ENCODE results near the gene DHCR7. TPM values are rescaled to one million over a fixed set of nuclear protein-coding genes. Genes with fewer than 3 reads are reported as not detected.
A peak's percentile ranks its signal among the peaks of the same experiment; 100 is the strongest.

Gene DHCR7, protein sequence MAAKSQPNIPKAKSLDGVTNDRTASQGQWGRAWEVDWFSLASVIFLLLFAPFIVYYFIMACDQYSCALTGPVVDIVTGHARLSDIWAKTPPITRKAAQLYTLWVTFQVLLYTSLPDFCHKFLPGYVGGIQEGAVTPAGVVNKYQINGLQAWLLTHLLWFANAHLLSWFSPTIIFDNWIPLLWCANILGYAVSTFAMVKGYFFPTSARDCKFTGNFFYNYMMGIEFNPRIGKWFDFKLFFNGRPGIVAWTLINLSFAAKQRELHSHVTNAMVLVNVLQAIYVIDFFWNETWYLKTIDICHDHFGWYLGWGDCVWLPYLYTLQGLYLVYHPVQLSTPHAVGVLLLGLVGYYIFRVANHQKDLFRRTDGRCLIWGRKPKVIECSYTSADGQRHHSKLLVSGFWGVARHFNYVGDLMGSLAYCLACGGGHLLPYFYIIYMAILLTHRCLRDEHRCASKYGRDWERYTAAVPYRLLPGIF
- total RNA-seq = 9.9 TPM

DNA sequence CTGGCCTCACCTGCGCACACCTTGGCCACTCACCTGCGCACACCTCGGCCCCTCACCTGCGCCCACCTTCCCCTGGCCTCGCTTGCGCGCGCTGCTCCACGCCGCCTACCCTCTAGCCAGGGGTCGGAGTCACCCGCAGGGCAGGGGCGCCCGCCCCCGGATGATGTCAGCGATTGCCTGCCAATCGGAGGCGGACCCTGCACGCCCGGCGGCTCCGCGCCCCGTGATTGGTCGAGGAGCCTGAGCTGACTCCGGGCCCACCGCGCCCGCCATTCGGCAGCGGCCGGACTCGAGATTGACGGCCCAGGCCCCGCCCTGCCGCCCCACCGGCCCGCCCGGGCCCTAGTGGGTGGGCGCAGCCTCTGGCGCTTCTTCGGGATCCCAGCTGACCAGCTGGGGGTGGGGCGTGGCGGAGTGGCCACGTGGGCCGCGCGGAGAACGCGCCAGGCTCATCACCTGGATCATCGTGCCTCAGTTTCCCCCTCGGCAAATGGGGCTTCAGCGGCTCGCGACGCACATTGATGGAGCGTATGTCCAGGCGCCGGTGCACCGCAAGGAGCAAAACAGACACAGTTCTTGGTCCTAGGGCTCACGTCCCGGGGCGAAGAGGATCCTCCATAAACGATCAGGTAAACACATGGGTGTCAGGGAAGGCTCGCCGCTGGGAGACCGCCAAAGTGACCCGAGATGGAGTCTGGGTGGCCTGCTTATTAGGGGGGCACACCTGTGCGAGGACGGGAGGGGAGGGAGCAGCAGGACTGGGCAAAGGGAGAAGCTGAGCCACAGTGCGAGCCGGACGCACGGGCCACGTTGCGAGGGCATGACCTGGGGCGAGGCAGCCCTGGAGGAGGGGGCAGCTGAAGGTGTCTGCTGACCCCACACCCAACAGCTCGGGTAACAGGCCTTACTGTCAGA lies at the start of gene DHCR7:
Gene DHCR7 (minus strand): TSS at position 137 of the 915 bp plus-strand sequence. CDS start 3,441 bp downstream, outside the sequence.
- peak; percentile 98 for DNase-seq

DNA sequence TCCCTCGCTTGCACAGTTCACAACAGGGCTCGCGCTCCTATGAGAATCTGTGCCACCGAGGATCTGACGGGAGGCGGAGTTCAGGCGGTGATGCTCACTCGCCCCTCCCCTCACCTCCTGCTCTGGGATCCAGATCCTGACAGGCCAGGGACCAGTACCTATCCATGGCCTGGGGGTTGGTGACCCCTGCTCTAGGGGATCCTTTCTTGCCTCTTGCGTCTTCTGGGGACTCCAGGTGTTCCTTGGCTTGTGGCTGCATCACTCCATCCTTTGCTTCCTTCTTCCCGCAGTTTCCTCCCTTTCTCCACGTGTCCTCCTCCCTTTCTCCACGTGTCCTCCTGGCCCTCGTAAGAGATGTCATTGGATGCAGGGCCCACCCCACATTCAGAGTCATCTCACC lies 48.2 kb upstream of the DHCR7 start:
- no peak for DNase-seq

DNA sequence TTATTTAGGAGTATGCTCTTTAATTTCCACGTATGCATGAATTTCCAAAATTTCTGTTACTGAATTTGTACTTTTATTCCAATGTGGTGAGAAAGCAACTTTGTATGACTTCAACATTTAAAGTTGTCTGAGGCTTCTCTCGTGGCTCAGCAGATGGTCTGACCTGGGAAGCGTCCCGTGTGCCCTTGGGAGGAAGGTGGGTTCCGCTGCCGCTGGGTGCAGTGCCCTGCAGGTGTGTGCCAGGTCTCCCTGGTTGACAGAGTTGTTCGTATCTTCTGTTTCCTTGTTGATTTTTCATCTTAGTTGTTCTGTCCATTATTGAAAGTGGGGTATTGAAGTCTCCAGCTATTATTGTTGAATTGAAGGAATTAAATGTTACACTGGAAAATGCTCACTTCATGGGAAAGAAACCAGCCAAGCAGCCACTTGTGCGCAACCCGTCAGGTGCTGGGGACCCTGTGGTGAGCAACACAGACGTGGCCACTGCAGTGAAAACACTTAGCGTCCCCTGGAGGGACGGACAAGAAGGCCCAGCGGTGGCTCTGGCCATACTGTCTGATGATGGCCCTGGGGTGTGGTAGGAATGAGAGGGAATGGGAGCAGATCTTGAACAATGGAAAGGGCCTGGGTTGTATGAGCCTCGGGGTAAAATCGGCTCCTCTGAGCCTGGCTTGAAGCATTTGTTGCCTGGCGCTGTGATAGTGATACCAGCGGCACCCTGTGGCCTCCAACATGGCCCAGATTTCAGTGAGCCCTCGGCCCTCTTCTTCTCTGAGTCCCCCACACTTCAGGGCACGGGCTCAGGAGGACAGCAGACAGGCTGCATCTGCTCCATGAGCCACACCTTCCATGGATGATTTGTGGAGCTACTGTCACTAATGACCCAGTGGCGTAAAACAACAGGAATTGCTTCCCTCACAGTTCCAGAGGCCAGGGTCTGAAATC lies 47.4 kb upstream of the DHCR7 start:
- DNase-seq = no peak

DNA sequence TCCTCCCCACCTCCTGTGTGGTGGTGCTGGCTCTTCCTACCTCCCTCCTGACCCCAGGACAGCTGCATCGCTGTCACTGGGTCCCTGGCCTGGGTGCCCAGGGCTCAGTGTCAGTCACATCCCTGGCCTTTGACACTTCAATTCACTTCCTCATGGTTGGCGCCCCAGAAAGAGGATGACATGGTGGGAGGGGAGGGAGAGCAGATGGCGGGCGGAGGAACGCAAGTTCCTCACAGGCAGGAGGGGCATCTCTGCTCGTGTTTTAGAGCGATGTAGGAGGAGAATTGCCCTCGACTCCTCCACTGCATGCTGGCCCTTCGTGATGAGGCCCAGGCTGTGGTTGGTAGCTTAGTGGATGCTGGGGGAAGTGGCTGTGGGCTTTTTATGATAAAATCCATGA lies 43.7 kb upstream of the DHCR7 start:
- no peak for DNase-seq

DNA sequence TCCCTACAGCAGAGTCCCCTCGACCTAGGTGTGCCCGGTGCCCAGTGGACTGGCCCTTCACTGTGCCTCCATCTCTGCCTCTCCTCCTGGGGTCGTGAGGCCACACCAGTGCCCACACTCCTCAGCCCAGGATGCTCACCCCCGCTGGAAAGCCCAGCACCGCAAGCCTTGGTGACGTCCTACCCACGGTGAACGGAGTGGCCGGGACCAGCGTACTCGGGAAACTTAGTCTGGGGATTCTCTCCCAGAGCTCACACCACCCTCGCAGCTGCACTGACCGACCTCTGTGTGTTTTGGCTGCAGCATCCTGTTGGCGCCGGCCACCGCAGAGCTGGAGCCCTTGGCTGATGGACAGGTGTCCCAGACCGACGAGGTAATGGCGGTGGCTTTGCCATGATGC lies 43.3 kb upstream of the DHCR7 start:
- DNase-seq = no peak

DNA sequence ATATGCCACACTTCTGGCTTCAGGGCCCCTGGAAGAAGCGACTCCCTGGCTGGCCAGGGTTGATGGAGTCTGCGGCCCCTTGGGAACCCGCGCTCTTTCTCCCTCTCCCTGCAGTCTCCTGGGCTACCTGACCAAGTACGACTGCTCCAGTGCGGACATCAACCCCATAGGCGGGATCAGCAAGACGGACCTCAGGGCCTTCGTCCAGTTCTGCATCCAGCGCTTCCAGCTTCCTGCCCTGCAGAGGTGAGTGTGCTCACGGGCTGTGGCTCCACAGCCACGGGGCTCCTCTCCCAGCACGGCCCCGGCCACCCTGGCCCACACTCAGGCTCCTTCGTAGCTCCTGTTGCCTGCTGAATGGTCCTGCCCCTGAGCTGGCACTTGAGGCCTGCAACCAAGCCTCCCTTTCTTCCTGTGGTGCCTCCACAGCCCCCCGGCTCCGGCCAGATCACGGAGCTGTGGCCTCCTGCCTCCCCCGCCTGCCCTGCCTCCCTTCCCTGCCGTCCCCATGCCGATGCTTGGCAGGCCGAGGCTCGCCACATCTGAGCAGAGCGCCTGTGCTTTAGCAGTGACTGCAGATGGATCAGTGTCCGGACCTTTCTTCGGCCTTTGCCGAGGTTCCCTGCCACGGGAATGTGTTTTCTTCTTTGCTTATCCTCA lies 42.7 kb upstream of the DHCR7 start:
- no peak for DNase-seq

DNA sequence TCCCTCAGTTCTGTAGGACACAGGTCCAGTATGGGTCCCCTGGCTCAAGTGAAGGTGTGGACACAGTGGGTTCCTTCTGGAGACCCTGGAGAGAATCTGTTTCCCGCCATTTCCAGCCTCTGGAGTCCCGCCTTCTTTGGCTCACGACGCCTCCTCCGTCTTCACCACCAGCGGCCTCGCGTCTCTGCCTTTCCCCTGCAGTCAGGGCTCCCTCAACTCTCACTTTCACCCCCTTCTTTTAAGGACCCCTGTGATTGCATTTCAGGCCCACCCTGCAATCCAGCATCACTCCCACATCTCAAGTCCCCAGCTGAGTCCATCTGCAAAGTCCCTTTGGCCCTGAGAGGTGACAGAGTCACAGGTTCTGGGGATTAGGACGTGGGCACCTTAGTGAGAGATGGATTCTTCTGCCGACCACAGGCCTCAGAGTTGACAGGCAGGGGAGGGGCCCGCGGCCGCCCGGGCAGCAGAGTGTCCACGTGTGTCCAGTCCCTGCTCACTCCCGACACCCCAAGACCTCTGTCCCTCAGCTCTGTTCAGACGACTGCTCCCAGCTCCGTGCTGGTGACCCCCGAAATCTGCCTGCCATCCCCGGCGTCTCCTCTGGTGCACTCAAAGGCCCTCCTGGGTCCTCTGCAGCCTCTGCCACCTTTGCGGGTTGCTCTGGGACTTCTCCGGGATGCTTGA lies 42.0 kb upstream of the DHCR7 start:
- DNase-seq = no peak

DNA sequence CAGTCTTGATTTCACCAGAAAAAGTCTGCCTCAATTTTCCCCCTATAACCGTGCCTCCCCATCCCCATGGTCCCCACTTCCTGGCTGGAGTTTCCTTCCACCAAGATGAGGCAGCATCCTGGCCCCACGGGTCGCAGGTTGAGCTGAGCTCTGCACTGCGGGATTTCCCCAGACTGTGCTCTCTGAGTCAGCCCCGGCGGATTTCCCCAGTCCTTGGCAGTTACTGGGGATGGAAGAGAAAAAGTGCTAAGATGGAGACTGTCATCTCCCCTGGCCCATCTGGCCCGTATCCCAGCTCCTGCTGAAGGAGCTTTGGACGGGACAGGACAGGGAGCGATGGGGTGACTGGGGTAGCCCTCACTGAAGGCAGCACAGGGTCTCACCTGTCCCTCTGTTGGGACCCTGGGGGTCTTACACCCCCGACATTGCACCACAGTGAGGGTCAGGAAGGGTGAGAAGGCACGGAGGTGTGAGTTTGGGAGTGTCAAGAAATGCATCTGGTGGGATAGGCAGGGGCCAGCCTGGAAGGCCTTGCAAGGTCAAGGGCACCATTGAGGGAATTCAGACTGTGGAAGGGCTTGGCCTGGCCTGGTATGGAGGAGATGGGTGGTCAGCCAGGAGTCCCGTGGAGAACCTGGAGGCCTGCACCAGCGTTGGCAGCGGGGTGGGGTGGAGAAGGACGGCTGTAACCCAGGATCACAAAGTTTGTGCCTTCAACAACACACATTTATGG lies 41.3 kb upstream of the DHCR7 start:
- no peak for DNase-seq

DNA sequence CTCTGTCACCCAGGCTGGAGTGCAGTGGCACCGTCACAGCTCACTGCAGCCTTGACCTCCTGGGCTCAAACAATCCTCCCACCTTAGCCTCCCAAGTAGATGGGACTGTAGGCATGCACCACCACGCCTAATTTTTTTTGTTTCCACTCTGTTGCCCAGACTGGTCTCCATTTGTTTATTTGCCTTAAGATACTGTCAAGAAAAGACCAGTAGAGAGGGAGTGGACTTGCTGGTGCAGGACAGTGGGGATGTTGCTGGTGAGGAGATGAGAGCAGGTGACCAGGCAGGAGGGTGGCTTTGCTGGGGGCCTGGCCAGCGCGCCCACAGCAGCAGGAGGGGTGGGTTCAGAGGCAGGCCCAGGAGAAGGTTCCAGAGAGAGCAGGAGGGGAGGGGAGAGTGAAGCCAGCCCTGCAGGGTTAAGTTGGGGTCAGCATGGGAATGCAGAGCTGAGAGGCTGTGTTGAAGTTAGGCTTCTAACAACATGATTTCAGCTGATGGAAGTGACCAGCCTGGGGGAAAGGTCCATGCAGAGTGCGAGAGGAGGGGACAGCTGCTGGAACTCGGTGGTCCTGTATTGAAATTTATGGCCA lies 40.6 kb upstream of the DHCR7 start:
- DNase-seq = no peak

DNA sequence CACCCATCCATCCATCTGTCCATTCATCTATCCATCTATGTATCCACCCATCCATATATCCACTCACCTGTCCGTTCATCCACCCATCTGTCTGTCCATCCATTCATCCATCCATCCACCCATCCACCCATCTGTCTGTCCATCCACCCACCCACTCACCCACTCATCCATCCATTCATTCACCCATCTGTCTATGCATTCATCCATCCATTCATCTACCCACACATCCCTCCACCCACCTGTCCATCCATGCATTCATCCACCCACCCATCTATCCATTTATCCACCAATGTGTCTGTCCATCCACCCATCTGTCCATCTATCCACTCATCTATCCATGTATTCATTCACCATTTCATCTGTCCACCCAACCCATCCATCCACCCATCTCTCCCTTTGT lies 38.1 kb upstream of the DHCR7 start:
- no peak for DNase-seq

DNA sequence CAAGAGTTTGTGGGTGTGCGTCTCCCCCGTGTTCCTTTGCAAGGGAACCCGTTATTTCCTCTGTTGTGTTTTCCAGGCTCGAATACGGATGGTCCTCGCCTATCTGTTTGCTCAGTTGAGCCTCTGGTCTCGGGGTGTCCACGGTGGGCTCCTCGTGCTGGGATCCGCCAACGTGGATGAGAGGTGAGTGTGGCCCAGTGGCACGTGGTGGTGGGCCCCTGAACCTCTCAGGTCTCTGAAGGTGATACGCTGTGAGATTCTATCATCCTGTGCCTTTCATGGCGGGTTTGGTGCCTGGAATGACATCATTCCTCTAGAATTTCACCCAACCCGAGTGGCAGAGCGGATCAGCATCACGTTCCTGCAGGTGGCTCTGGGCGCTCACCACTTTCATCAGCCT lies 37.3 kb upstream of the DHCR7 start:
- DNase-seq = no peak

DNA sequence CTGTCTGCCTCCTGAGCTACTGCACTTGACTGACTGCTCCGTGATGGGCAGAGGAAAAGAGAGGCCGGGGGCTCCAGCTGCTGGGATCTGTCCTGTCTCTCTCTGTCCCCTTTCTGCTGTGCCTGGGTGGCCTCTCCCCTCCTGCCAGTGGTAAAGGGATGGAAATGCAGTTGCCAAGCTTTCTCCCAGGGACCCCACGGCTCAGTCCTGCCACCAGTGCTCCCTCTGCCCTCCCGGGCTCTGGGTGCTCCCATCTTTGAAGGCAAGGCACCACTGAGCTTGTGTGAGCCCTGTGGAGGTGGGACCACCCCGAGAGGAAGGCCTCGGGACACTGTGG lies 36.8 kb upstream of the DHCR7 start:
- DNase-seq = no peak

DNA sequence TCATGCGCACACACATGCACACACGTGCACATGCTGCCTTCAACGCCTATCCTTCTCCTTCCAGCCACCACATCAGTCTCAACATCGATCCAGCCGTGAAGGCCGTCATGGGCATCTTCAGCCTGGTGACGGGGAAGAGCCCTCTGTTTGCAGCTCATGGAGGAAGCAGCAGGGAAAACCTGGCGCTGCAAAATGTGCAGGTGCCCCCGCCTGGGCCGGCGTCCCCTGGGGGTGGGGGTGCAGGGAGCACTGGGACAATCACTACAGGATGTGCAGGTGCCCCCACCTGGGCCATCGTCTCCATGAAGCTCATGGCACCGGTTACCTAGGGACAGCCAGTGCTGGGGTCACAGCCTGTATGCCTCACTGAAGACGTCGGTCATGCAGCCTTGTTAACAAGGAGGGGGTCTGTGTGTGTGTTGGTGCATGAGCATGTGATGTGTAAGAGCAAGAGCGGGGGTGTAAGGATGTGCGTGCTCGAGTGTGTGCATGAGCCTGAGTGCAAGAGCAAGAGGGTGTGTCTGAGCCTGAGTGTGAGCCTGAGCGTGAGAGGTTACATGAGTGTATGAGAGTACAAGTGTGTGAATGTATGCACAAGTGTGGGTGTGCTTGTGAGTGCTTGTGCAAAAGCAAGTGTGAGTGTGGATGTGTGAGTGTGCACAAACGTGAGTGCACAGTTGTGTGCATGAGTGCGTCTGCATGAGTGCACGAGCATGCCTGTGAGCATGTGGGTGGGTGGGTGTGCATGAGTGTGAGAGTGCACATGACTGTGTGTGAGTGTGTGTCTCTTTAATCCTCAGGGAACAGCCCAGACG lies 36.3 kb upstream of the DHCR7 start:
- no peak for DNase-seq

DNA sequence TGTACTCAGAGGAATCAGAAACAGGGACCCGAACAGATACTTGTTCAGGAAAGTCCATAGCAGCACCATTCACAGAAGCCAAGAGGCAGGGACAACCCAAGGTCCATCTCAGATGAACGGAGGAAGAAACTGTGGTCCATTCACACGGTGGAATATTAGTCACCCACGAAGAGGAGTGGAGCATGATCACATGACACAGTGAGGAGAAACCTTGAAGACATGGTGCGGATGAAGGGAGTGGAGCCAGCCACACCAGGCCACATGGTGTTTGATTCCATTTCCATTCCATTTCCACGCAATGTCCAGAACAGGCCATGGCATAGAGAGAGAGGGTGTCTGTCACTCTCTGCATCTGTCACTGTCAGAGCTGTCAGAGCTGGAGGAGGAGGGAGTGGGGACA lies 35.5 kb upstream of the DHCR7 start:
- DNase-seq = no peak

DNA sequence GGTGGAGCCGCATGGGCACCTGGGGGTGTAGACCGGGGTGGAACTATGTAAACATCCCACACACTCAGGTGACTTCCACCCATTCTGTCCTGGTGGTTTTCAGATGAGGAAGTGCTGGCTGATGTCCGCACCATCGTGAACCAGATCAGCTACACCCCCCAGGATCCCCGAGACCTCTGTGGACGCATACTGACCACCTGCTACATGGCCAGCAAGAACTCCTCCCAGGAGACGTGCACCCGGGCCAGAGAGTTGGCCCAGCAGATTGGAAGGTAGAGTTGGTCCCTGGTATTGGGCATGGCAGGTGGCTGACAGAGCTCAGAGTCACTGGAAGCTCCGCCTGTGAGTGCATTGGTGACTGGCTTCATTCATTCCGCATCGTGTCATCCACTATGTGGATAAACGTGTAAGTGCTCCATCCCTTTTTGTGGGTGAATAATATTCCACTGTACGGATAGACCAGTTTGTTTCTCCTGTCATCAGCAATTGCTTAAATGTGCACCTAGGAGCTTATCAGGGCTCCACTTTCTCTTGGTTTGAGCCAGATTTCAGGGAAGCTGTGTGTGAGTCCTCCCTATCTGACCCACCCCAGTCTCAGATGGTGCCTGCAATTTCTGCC lies 34.7 kb upstream of the DHCR7 start:
- DNase-seq = no peak

DNA sequence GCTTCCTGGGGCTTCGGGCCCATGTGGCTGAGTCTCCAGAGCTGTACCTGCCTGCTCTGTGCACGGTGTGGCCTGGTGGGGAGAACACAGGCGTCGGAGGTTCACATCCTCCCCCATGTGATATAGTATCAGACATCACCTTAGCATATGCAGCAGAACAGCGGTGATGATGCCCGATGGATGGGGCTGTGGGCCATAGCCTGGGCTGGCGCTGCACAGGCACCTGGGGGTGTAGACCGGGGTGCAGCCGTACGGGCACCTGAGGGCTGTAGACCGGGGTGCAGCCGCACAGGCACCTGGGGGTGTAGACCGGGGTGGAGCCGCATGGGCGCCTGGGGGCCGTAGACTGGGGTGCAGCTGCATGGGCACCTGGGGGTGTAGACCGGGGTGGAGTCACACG lies 34.0 kb upstream of the DHCR7 start:
- no peak for DNase-seq

DNA sequence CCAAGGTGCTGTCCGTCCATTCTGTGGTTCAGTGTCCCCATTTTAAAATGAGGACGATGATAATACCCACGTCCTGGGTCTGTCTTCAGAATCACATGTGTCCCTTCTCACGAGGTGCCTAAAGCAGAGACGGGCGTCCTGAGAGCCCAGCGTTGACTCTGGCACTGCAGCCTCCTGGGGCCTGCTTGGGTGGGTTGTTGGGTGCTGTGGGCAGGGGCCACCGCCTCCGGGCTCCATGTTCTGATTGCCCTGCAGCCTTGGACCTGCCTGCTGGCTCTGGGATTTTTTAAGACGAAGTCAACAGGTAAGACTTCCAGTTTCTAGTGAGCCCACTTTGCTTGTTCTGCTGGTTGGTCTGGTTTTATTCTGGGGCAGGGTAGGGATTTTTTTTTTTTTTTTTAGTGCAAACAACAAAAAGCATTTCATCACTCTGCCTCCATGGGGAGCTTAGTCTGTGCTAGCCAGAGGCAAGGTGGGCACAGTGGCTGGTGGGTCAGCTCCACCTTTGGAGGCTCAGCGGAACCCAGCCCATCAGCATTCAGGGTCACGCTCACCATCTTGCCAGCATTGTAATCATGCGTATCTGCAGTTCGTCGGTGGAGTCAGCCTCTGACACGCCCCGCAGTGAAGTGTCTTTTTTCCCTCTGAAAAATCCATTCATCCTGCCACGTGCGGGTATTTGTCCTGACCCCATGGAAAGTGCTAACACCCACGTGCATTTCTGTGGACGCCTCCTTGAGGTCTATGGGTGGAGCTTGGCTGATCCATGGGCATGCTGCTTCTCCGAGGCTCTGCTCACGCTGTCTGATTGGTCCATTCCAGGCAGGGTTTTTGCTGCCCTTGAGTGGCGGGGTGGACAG lies 33.1 kb upstream of the DHCR7 start:
- DNase-seq = peak; percentile 59

DNA sequence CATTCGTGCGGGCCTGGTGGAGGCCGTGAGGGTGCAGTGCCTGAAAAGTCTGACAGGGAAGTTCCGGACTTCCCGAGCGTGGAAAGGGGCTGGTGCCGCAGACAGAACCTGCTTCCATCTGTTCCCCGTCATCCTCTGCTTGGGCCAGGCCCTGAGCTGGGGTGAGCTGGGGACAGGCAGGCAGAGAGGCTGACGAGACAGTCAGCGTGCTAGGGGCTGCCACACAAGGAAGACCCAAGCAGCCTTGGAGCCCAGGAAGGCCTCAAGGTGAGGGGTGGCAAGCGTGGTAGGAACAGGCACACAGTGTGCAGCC lies 30.3 kb upstream of the DHCR7 start:
- no peak for DNase-seq
